CD4-positive, CD25-positive, alpha-beta regulatory T cell (primary cell): ENCODE data around the gene SRC. TPM values are rescaled to one million over a fixed set of nuclear protein-coding genes. Genes with fewer than 3 reads are reported as not detected.
"Not testable (repeated sequence)": the region's sequence is repeated elsewhere in the genome, so short reads cannot be mapped to it uniquely, and the experiment has no call there.

Experiments used
- ATAC-seq, 2 donors: fragments of 150-1000 bp; cut with Tn5 transposase; one replicate each; pipeline ENCODE4 v1.10.0; 2021; ENCODE audit warnings: low read depth in 2 of 2, moderate number of reproducible peaks in 2 of 2, moderate library complexity in 1 of 2
- DNase-seq, 3 donors: peaks; one replicate each; pipeline versions ENCODE4 v3.0.0 to v3.0.0-alpha.2; 2012 to 2022; ENCODE audit warnings: mixed read lengths in 1 of 3
- H3K27ac ChIP-seq: one replicate; pipeline ENCODE4 v1.7.0; 2013; ENCODE audit warnings: mild to moderate bottlenecking, low read length; ENCODE audit not compliant: insufficient read depth, poor library complexity, severe bottlenecking
- H3K27me3 ChIP-seq: one replicate; pipeline ENCODE4 v1.7.0; 2013; ENCODE audit warnings: low read length; ENCODE audit not compliant: control insufficient read depth, insufficient read depth
- H3K36me3 ChIP-seq: one replicate; pipeline ENCODE4 v1.7.0; 2013; ENCODE audit warnings: mild to moderate bottlenecking, low read length, moderate library complexity; ENCODE audit not compliant: control insufficient read depth, insufficient read depth
- H3K4me1 ChIP-seq: 2 replicates; pipeline ENCODE4 v1.7.0; 2013; ENCODE audit warnings: mild to moderate bottlenecking, low read length; ENCODE audit not compliant: insufficient read depth, control insufficient read depth, poor library complexity, severe bottlenecking
- H3K4me3 ChIP-seq: one replicate; pipeline ENCODE4 v1.7.0; 2013; ENCODE audit warnings: low read depth, mild to moderate bottlenecking, low read length, moderate library complexity
- H3K9me3 ChIP-seq, 2 experiments: 1 replicate in 1 of 2; 2 replicates in 1 of 2; pipeline ENCODE4 v1.7.0; 2013; ENCODE audit warnings: low read length in 2 of 2, mild to moderate bottlenecking in 1 of 2, moderate library complexity in 1 of 2; ENCODE audit not compliant: control insufficient read depth in 2 of 2
- H3K27ac Mint-ChIP-seq, 3 donors: one replicate each; pipeline ENCODE4 v1.8.0; 2020 to 2022; ENCODE audit warnings: mild to moderate bottlenecking in 3 of 3, mixed read lengths in 3 of 3, moderate library complexity in 2 of 3
- H3K27me3 Mint-ChIP-seq: one replicate; pipeline ENCODE4 v1.8.0; 2022; ENCODE audit warnings: mild to moderate bottlenecking, mixed read lengths
- H3K36me3 Mint-ChIP-seq: one replicate; pipeline ENCODE4 v1.8.0; 2020; ENCODE audit warnings: mixed read lengths
- H3K4me1 Mint-ChIP-seq, 4 donors: one replicate each; pipeline ENCODE4 v1.8.0; 2020 to 2022; ENCODE audit warnings: mixed read lengths in 4 of 4, mild to moderate bottlenecking in 1 of 4
- H3K4me3 Mint-ChIP-seq, 4 donors: one replicate each; pipeline ENCODE4 v1.8.0; 2020 to 2022; ENCODE audit warnings: mild to moderate bottlenecking in 4 of 4, mixed read lengths in 4 of 4, moderate library complexity in 3 of 4
- H3K9me3 Mint-ChIP-seq, 7 donors: one replicate each; pipeline ENCODE4 v1.8.0; 2020 to 2022; ENCODE audit warnings: mixed read lengths in 7 of 7, mild to moderate bottlenecking in 3 of 7, moderate library complexity in 2 of 7
- polyA plus RNA-seq, 4 donors: library from polyadenylated mRNA; unstranded; fragments of 300-500 nt; fragmentation: Illumina TruSeq; gene quantifications; one replicate each; pipeline ENCODE4 v1.2.3, GENCODE V29; 2021
- total RNA-seq: library from RNA; stranded (reverse); gene quantifications from one replicate; pipeline ENCODE4 v1.2.3, GENCODE V29; 2022

SRC gene
- total and polyA plus RNA-seq, 5 donors from 2014 or later = 0.29 to 5.5 (median 0.56) TPM; not detected in 1

DNA sequence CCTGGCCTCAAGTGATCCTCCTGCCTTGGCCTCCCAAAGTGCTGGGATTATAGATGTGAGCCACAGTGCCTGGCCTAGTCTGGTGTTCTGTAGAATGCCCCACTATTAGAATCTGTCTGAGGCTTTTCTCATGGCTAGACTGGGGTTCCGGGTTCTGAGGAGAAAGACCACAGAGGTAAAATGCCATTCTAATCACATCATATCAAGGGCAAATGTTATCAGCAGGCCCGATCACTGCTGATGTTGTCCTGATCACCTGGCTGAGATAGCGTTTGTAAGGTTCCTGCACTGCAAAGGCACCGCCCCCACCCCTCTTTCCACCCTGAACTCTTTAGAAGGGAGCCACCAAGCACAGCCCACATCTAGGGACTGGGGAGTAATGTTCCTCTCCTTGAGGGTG is 6.7 kb upstream of the SRC start:
- no peaks in the 10 kb centered on the region for H3K4me1 ChIP-seq
- H3K27me3 ChIP-seq = no peaks in the 10 kb centered on the region
- Mint-ChIP-seq H3K4me1 (peaks cover 0 to 19% (median 13%) of the 10 kb centered on the region in 4 donors), H3K36me3 (no peaks in the 10 kb centered on the region), H3K27me3 (no peaks in the 10 kb centered on the region), H3K4me3 (no peak overlapping the region), H3K27ac (no peak overlapping the region), H3K9me3 (no peaks in the 10 kb centered on the region)
- H3K4me3 ChIP-seq = no peak overlapping the region
- no peak overlapping the region for H3K27ac ChIP-seq
- ATAC-seq (no peak), DNase-seq (no peak)
- no peaks in the 10 kb centered on the region for H3K9me3 ChIP-seq
- H3K36me3 ChIP-seq = no peaks in the 10 kb centered on the region

DNA sequence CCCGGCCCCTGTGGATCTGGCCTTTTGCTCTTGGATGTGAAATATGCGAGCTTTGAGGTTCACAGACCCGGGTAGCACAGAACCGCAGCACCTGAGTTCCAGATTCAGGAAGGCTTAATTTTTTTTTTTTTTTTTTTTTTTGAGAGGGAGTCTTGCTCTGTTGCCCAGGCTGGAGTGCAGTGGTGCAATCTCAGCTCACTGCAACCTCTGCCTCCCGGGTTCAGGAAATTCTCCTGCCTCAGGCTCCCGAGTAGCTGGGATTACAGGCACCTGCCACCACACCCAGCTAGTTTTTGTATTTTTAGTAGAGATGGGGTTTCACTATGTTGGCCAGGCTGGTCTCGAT is 6.2 kb upstream of the SRC start:
- not testable (repeated sequence) for H3K27ac ChIP-seq, ATAC-seq, H3K9me3 ChIP-seq, H3K27me3 Mint-ChIP-seq, H3K36me3 ChIP-seq, H3K27ac Mint-ChIP-seq, H3K4me3 Mint-ChIP-seq, H3K36me3 Mint-ChIP-seq, H3K4me3 ChIP-seq, DNase-seq, H3K27me3 ChIP-seq, H3K4me1 ChIP-seq, H3K9me3 Mint-ChIP-seq
- peaks cover 0 to 19% (median 13%) of the 10 kb centered on the region in 4 donors for H3K4me1 Mint-ChIP-seq

- Mint-ChIP-seq H3K4me3 (no peak overlapping the region), H3K36me3 (no peaks in the 10 kb centered on the region), H3K9me3 (no peaks in the 10 kb centered on the region), H3K27ac (no peak overlapping the region), H3K4me1 (peaks cover 0 to 18% (median 10%) of the 10 kb centered on the region in 4 donors), H3K27me3 (peaks cover 6% of the 10 kb centered on the region)
- ATAC-seq (no peak), DNase-seq (no peak)
- Histone ChIP-seq H3K4me1 (peaks cover 6% of the 10 kb centered on the region), H3K27ac (no peak overlapping the region), H3K4me3 (no peak overlapping the region), H3K9me3 (no peaks in the 10 kb centered on the region), H3K36me3 (no peaks in the 10 kb centered on the region), H3K27me3 (no peaks in the 10 kb centered on the region)
These were observed 4.9 kb upstream of the SRC start for GRCh38 chr20:37340998-37341397.

DNA sequence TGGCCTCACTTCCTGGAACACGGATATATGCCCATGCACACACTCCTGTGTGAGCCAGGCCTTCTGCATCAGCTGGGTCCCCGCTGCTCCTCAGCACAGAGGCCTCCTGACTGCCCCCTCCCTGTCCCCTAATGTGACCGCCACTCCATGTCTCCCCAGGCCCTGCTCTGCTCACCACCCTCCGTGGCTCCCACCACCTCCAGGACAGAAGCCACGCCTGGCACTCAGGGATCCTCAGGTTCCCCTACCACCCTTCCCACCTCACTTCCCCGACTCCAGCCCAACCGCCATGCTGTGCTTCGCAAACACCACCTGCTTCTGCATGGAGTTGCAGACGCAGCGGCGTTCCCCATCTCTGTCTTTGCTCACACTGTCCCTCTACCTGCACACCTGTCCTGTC is 4.3 kb upstream of the SRC start:
- no peak for DNase-seq
- H3K9me3 Mint-ChIP-seq = no peaks in the 10 kb centered on the region
- no peak overlapping the region for H3K4me3 Mint-ChIP-seq
- Histone ChIP-seq H3K36me3 (no peaks in the 10 kb centered on the region), H3K4me1 (peaks cover 6% of the 10 kb centered on the region), H3K27me3 (no peaks in the 10 kb centered on the region), H3K9me3 (no peaks in the 10 kb centered on the region), H3K4me3 (no peak overlapping the region), H3K27ac (no peak overlapping the region)
- no peaks in the 10 kb centered on the region for H3K36me3 Mint-ChIP-seq
- peaks cover 6% of the 10 kb centered on the region for H3K27me3 Mint-ChIP-seq
- H3K4me1 Mint-ChIP-seq = peaks cover 0 to 13% (median 6%) of the 10 kb centered on the region in 4 donors
- H3K27ac Mint-ChIP-seq = no peak overlapping the region
- no peak for ATAC-seq

- Mint-ChIP-seq H3K36me3 (no peaks in the 10 kb centered on the region), H3K27ac (no peak overlapping the region), H3K27me3 (peaks cover 6% of the 10 kb centered on the region), H3K9me3 (no peaks in the 10 kb centered on the region), H3K4me3 (no peak overlapping the region), H3K4me1 (peaks cover 0 to 12% (median 2%) of the 10 kb centered on the region in 4 donors)
- ATAC-seq = no peak
- H3K9me3 ChIP-seq = no peaks in the 10 kb centered on the region
- no peak overlapping the region for H3K27ac ChIP-seq
- no peaks in the 10 kb centered on the region for H3K36me3 ChIP-seq
- H3K4me3 ChIP-seq = no peak overlapping the region
- no peaks in the 10 kb centered on the region for H3K27me3 ChIP-seq
- no peak for DNase-seq
- peaks cover 6% of the 10 kb centered on the region for H3K4me1 ChIP-seq
These were observed 3.4 kb upstream of the SRC start for GRCh38 chr20:37342231-37343177.

GRCh38 chr20:37343212-37343993 is 2.5 kb upstream of the SRC start:
- Mint-ChIP-seq H3K9me3 (no peaks in the 10 kb centered on the region), H3K4me1 (peaks cover 0 to 13% (median 3%) of the 10 kb centered on the region in 4 donors), H3K36me3 (no peaks in the 10 kb centered on the region), H3K27ac (no peak overlapping the region), H3K4me3 (peak overlapping the region in 3 of 4 donors; percentile 55 to 60 (median 59)), H3K27me3 (peaks cover 6% of the 10 kb centered on the region)
- Histone ChIP-seq H3K27me3 (no peaks in the 10 kb centered on the region), H3K4me3 (no peak overlapping the region), H3K9me3 (no peaks in the 10 kb centered on the region), H3K27ac (no peak overlapping the region), H3K4me1 (peaks cover 6% of the 10 kb centered on the region), H3K36me3 (no peaks in the 10 kb centered on the region)
- peak in 1 of 3 donors; percentile 25 for DNase-seq
- no peak for ATAC-seq

- H3K4me1 Mint-ChIP-seq = peaks cover 0 to 13% (median 3%) of the 10 kb centered on the region in 4 donors
- no peak overlapping the region for H3K27ac Mint-ChIP-seq
- ATAC-seq (no peak), DNase-seq (no peak)
- no peaks in the 10 kb centered on the region for H3K9me3 ChIP-seq
- peaks cover 6% of the 10 kb centered on the region for H3K27me3 Mint-ChIP-seq
- H3K4me3 Mint-ChIP-seq = peak overlapping the region in 3 of 4 donors; percentile 55 to 60 (median 59)
- no peaks in the 10 kb centered on the region for H3K9me3 Mint-ChIP-seq
- H3K27ac ChIP-seq = no peak overlapping the region
- H3K4me1 ChIP-seq = peaks cover 6% of the 10 kb centered on the region
- no peak overlapping the region for H3K4me3 ChIP-seq
- no peaks in the 10 kb centered on the region for H3K36me3 Mint-ChIP-seq
- no peaks in the 10 kb centered on the region for H3K27me3 ChIP-seq
- H3K36me3 ChIP-seq = no peaks in the 10 kb centered on the region
These were observed 2.0 kb upstream of the SRC start for GRCh38 chr20:37343994-37344355.
